Measurements from ENCODE around the gene OTUD5. TPM values are rescaled to one million over a fixed set of nuclear protein-coding genes. Genes with fewer than 3 reads are reported as not detected.

The OTUD5 gene
- total and polyA plus RNA-seq, 2 of the 13 experiments (the other 11 are each of a cell fraction or from before 2014, with no cell fraction given), result 18.4 to 42.2 TPM

DNA sequence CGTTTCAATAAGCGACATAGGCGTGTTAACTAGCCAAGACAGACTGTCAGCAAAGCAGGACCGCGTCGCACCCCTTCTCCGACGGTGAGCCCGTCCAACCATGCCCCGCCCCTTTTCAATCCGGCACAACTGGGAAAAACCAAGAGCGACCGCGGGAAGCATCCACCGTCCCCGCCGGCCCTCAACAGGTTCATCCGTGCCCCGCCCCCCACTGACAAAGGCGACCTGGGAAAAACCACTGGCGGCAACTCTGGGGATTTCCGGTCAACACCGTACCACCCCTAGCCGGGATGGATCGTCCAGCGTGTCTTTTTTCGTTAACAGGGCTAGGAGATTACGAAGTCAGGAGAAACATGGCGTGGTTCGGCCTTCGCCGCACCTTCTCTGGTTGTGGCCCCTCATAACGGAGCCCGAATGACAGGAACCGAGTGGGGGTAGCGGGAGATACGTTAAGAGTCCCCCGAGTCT lies 60.2 kb downstream of the OTUD5 start (continued):
- TF ChIP-seq NCOR1 (IDR thresholded peaks at IDR 0.05; ENCODE audit: borderline replicate concordance, low read length) (no peak; the same call in 1 of the 2 replicates), KDM5A (IDR thresholded peaks at IDR 0.05; ENCODE audit: borderline replicate concordance, low read length) (0 out of 2 replicates have a peak, but pooled peaks have one; percentile 31), GTF3A (CRISPR knock-in tag; conservative IDR thresholded peaks at IDR 0.05) (no peak), ZNF530 (CRISPR knock-in tag; IDR thresholded peaks at IDR 0.05; ENCODE audit: low read depth) (no peak), ZNF224 (CRISPR knock-in tag; IDR thresholded peaks at IDR 0.05) (no peak), ZNF234 (CRISPR knock-in tag; conservative IDR thresholded peaks at IDR 0.05) (no peak), ETV6 (CRISPR knock-in tag; conservative IDR thresholded peaks at IDR 0.05) (no peak)
- TF ChIP-seq, protein P1, sequence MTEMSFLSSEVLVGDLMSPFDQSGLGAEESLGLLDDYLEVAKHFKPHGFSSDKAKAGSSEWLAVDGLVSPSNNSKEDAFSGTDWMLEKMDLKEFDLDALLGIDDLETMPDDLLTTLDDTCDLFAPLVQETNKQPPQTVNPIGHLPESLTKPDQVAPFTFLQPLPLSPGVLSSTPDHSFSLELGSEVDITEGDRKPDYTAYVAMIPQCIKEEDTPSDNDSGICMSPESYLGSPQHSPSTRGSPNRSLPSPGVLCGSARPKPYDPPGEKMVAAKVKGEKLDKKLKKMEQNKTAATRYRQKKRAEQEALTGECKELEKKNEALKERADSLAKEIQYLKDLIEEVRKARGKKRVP (CRISPR knock-in tag; IDR thresholded peaks at IDR 0.05), result no peak

DNA sequence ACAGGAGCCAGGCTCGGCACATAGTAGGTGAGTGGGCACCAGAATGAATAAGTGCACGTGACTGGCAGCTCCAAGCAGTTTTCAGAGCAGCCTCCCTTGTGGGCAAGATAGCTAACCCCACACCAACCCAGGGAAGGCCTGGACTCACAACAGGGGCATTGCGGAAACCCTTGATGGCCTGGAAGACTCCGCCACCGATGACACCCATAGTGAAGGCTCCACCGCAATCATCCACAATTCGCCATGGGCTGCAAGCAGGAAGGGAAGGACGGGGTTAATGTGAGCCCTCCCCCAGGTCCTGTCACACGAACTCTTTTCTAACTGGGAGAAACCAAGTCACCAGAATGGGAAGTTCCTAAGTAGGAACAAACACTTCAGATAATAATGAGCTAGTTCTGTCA lies 60.8 kb downstream of the OTUD5 start:
- Histone ChIP-seq H3K9me3 (ENCODE audit: low read length) (no peaks in the 10 kb centered on the region), H2AFZ (ENCODE audit: low read length) (no peak overlapping the region), H3K4me2 (ENCODE audit: low read depth, low read length) (peak overlapping the region; percentile 81), H4K20me1 (ENCODE audit: insufficient read depth, low read length) (no peaks in the 10 kb centered on the region; the same call in 1 of the 2 replicates), H3K27ac (ENCODE audit: extremely low read length, insufficient read depth, low read length) (peak overlapping the region; percentile 93), H3K9ac (ENCODE audit: insufficient read depth, low read depth, low read length) (peak overlapping the region; percentile 94), H3K36me3 (replicated peaks in 1 of 2; ENCODE audit: control insufficient read depth in 1 of 2, insufficient read depth in 2 of 2, low read length in 2 of 2) (peaks cover 4 to 12% of the 10 kb centered on the region in 2 experiments; a peak in 3 of 5 replicates), H3K27me3 (ENCODE audit: control insufficient read depth in 1 of 2, insufficient read depth in 2 of 2, low read length in 2 of 2) (no peaks in the 10 kb centered on the region), H3K79me2 (ENCODE audit: insufficient read depth, low read length) (peaks cover 29% of the 10 kb centered on the region), H3K4me3 (replicated peaks in 1 of 3; ENCODE audit: insufficient read depth in 1 of 3, low read depth in 2 of 3, low read length in 3 of 3) (peak overlapping the region; percentile 72 to 80 (median 75); a peak in 5 of 6 replicates), H3K4me1 (ENCODE audit: insufficient read depth, low read length) (peaks cover 40% of the 10 kb centered on the region)
- ATAC-seq (no peak), DNase-seq (ENCODE audit: low spot score) (no peak), FAIRE-seq (no peak)
- WGBS (ENCODE audit: low lambda C conversion rate), result 0% methylated on average over 1 of the region's 9 CpGs
- in situ Hi-C loops (cut with HindIII; ENCODE audit: extremely low pct_ligation_motif_present, low pct_unique_long_range_greater_than_20kb) (no loop called here), intact Hi-C loops (cut with micrococcal nuclease; ENCODE audit: unreplicated experiment) (loop anchor here (2.0 kb wide), 1 partner anchor 20 kb away; no protein-coding TSS in a partner anchor)
- POLR2A ChIA-PET, result interaction anchor here (1.2 to 3.1 kb wide), 5 partner anchors 13 to 220 kb away, joined by 4 to 42 read pairs (median 7); partner anchors contain the start of genes GRIPAP1, HDAC6 and SLC35A2
- TF ChIP-seq ZNF652 (CRISPR knock-in tag; IDR thresholded peaks at IDR 0.05; ENCODE audit: borderline replicate concordance, low read depth), result peak; percentile 90
- TF ChIP-seq SMARCE1 (IDR thresholded peaks at IDR 0.05; ENCODE audit: borderline replicate concordance), result no peak
- 0 out of 2 replicates have a peak, but pooled peaks have one; percentile 19 for TF ChIP-seq ZKSCAN1 (IDR thresholded peaks at IDR 0.05; ENCODE audit: low read length)
- no peak for TF ChIP-seq ZNF556 (CRISPR knock-in tag; IDR thresholded peaks at IDR 0.05; ENCODE audit: borderline replicate concordance)
- TF ChIP-seq, protein P2, sequence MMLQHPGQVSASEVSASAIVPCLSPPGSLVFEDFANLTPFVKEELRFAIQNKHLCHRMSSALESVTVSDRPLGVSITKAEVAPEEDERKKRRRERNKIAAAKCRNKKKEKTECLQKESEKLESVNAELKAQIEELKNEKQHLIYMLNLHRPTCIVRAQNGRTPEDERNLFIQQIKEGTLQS (CRISPR knock-in tag; IDR thresholded peaks at IDR 0.05), result no peak
- no peak for TF ChIP-seq ZNF792 (CRISPR knock-in tag; IDR thresholded peaks at IDR 0.05)
- no peak for TF ChIP-seq SNAPC2 (CRISPR knock-in tag; IDR thresholded peaks at IDR 0.05)
- no peak for TF ChIP-seq TARDBP (CRISPR knock-in tag; IDR thresholded peaks at IDR 0.05)
- CTCF ChIA-PET (ENCODE audit: low intra/inter-chr PET ratio, low total read pairs), result no interaction called here
- BruUV-seq (replicated peaks), result no TSS peak
